HEK293 (cell line): ENCODE results near the gene FEV.

Experiments
- CTCF ChIA-PET: fragments of 350-600 bp; formaldehyde crosslinking; extraction: SDS; loops from one replicate; lab custom pipeline; 2021; ENCODE audit warnings: antibody characterized with exemption; lab: Yijun Ruan, JAX
- POLR2A ChIA-PET: fragments of 300-600 bp; formaldehyde crosslinking; extraction: SDS; loops from one replicate; lab custom pipeline; 2020; ENCODE audit warnings: antibody characterized with exemption, inconsistent platforms; lab: Yijun Ruan, JAX
- H3K27ac ChIP-seq: fragments of 200-500 bp; sonication (Bioruptor generic); 2 replicates; pipeline ENCODE4 v1.5.1; 2014; ENCODE audit warnings: low read depth, low read length, control low read depth, inconsistent platforms; ENCODE audit errors: extremely low read depth
- H3K36me3 ChIP-seq, 2 experiments: fragments of 200-500 bp in 1 of 2; sonication (Bioruptor generic) in 1 of 2; 1 replicate in 1 of 2; 2 replicates in 1 of 2; pipeline ENCODE4 v1.5.1; 2014 to 2017; ENCODE audit warnings: inconsistent platforms in 2 of 2, low read length in 2 of 2; ENCODE audit not compliant: control insufficient read depth in 2 of 2, insufficient read depth in 1 of 2
- H3K4me1 ChIP-seq: fragments of 200-500 bp; sonication (Bioruptor generic); 2 replicates; pipeline ENCODE4 v1.5.1; 2014; ENCODE audit warnings: mild to moderate bottlenecking, low read length, inconsistent platforms; ENCODE audit not compliant: control insufficient read depth, insufficient read depth
- H3K4me3 ChIP-seq: 2 replicates; pipeline ENCODE4 v1.5.1; 2011; ENCODE audit warnings: low read depth, mild to moderate bottlenecking, control low read depth, low read length, moderate library complexity
- H3K9me3 ChIP-seq: fragments of 200-500 bp; sonication (Bioruptor generic); 2 replicates; pipeline ENCODE4 v1.5.1; 2014; ENCODE audit warnings: low read depth, low read length, inconsistent platforms; ENCODE audit not compliant: control insufficient read depth, insufficient read depth
- AEBP2 ChIP-seq: fragments of 450-650 bp; formaldehyde crosslinking; IDR thresholded peaks from 2 replicates; pipeline ENCODE4 v1.5.1; 2016; ENCODE audit warnings: missing biosample characterization, missing genetic modification characterization, borderline replicate concordance
- GLIS2 ChIP-seq: fragments of 450-650 bp; formaldehyde crosslinking; IDR thresholded peaks from 2 replicates; pipeline ENCODE4 v1.5.1; 2016; ENCODE audit warnings: missing biosample characterization, missing genetic modification characterization
- INSM2 ChIP-seq: fragments of 450-650 bp; formaldehyde crosslinking; IDR thresholded peaks from 2 replicates; pipeline ENCODE4 v1.5.1; 2016; ENCODE audit warnings: missing biosample characterization, missing genetic modification characterization
- KLF8 ChIP-seq: fragments of 450-650 bp; formaldehyde crosslinking; IDR thresholded peaks from 2 replicates; pipeline ENCODE4 v1.5.1; 2016; ENCODE audit warnings: missing biosample characterization, missing genetic modification characterization
- KLF9 ChIP-seq: fragments of 450-650 bp; formaldehyde crosslinking; IDR thresholded peaks from 2 replicates; pipeline ENCODE4 v1.5.1; 2016; ENCODE audit warnings: missing biosample characterization, missing genetic modification characterization, low read depth
- PBX3 ChIP-seq: sonication (generic); formaldehyde crosslinking; IDR thresholded peaks from 2 replicates; pipeline ENCODE4 v1.8.1; 2022; ENCODE audit warnings: mild to moderate bottlenecking, moderate library complexity, missing genetic modification reagents
- SP2 ChIP-seq: fragments of 450-650 bp; formaldehyde crosslinking; IDR thresholded peaks from 2 replicates; pipeline ENCODE4 v1.5.1; 2016; ENCODE audit warnings: missing biosample characterization, missing genetic modification characterization
- SP7 ChIP-seq: fragments of 450-650 bp; formaldehyde crosslinking; IDR thresholded peaks from 2 replicates; pipeline ENCODE4 v1.5.1; 2016; ENCODE audit warnings: missing biosample characterization, missing genetic modification characterization
- ZBTB17 ChIP-seq: fragments of 450-650 bp; formaldehyde crosslinking; IDR thresholded peaks from 2 replicates; pipeline ENCODE4 v1.5.1; 2016; ENCODE audit warnings: missing biosample characterization, missing genetic modification characterization
- ZBTB8A ChIP-seq: fragments of 450-650 bp; formaldehyde crosslinking; IDR thresholded peaks from 2 replicates; pipeline ENCODE4 v1.5.1; 2016; ENCODE audit warnings: missing biosample characterization, missing genetic modification characterization
- ZFP37 ChIP-seq: fragments of 450-650 bp; formaldehyde crosslinking; IDR thresholded peaks from 2 replicates; pipeline ENCODE4 v1.5.1; 2016; ENCODE audit warnings: missing biosample characterization, missing genetic modification characterization
- ZNF19 ChIP-seq: fragments of 450-650 bp; formaldehyde crosslinking; IDR thresholded peaks from 2 replicates; pipeline ENCODE4; 2016; ENCODE audit warnings: missing biosample characterization, missing genetic modification characterization, low read depth
- ZNF335 ChIP-seq: fragments of 450-650 bp; formaldehyde crosslinking; conservative IDR thresholded peaks from 2 replicates; pipeline ENCODE4 v1.5.1; 2016; ENCODE audit warnings: missing biosample characterization, missing genetic modification characterization
- ZNF404 ChIP-seq: fragments of 450-650 bp; formaldehyde crosslinking; IDR thresholded peaks from 2 replicates; pipeline ENCODE4 v1.5.1; 2017; ENCODE audit warnings: missing biosample characterization, missing genetic modification characterization
- ZNF473 ChIP-seq: fragments of 450-650 bp; formaldehyde crosslinking; IDR thresholded peaks from 2 replicates; pipeline ENCODE4 v1.5.1; 2017; ENCODE audit warnings: missing biosample characterization, missing genetic modification characterization
- ZNF48 ChIP-seq: fragments of 450-650 bp; formaldehyde crosslinking; IDR thresholded peaks from 2 replicates; pipeline ENCODE4 v1.5.1; 2016; ENCODE audit warnings: missing biosample characterization, missing genetic modification characterization
- ZNF544 ChIP-seq: fragments of 450-650 bp; formaldehyde crosslinking; IDR thresholded peaks from 2 replicates; pipeline ENCODE4 v1.5.0; 2017; ENCODE audit warnings: missing biosample characterization, missing genetic modification characterization
- ZNF785 ChIP-seq: fragments of 450-650 bp; formaldehyde crosslinking; IDR thresholded peaks from 2 replicates; pipeline ENCODE4 v1.5.1; 2016; ENCODE audit warnings: missing biosample characterization, missing genetic modification characterization
- ZSCAN23 ChIP-seq: fragments of 450-650 bp; formaldehyde crosslinking; IDR thresholded peaks from 2 replicates; pipeline ENCODE4 v1.5.1; 2016; ENCODE audit warnings: missing biosample characterization, missing genetic modification characterization
- TF ChIP-seq, protein P1 (sequence below): fragments of 450-650 bp; formaldehyde crosslinking; IDR thresholded peaks from 2 replicates; pipeline ENCODE4 v1.5.1; 2017; ENCODE audit warnings: missing biosample characterization, missing genetic modification characterization
- TF ChIP-seq, protein P2 (sequence below): fragments of 450-650 bp; formaldehyde crosslinking; IDR thresholded peaks from 2 replicates; pipeline ENCODE4 v1.5.1; 2016; ENCODE audit warnings: missing biosample characterization, missing genetic modification characterization
- TF ChIP-seq, protein P3 (sequence below): IDR thresholded peaks from 2 replicates; pipeline ENCODE4 v1.6.1; 2011; ENCODE audit warnings: mild to moderate bottlenecking, low read depth, low read length, borderline replicate concordance
- TF ChIP-seq, protein P4 (sequence below): fragments of 450-650 bp; formaldehyde crosslinking; IDR thresholded peaks from 2 replicates; pipeline ENCODE4 v1.5.1; 2016; ENCODE audit warnings: missing biosample characterization, missing genetic modification characterization
- TF ChIP-seq, protein P5 (sequence below): fragments of 450-650 bp; formaldehyde crosslinking; IDR thresholded peaks from 2 replicates; pipeline ENCODE4 v1.5.1; 2016; ENCODE audit warnings: missing biosample characterization, missing genetic modification characterization

Gene FEV

GRCh38 chr2:218959761-218960308 lies 25.1 kb downstream of the FEV start (continued):
- TF ChIP-seq, protein P1, sequence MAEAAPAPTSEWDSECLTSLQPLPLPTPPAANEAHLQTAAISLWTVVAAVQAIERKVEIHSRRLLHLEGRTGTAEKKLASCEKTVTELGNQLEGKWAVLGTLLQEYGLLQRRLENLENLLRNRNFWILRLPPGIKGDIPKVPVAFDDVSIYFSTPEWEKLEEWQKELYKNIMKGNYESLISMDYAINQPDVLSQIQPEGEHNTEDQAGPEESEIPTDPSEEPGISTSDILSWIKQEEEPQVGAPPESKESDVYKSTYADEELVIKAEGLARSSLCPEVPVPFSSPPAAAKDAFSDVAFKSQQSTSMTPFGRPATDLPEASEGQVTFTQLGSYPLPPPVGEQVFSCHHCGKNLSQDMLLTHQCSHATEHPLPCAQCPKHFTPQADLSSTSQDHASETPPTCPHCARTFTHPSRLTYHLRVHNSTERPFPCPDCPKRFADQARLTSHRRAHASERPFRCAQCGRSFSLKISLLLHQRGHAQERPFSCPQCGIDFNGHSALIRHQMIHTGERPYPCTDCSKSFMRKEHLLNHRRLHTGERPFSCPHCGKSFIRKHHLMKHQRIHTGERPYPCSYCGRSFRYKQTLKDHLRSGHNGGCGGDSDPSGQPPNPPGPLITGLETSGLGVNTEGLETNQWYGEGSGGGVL (tag by site-specific recombination): peak; percentile 18; the same call in 1 of the 2 replicates
- TF ChIP-seq ZNF335 (peak; percentile 81), ZFP37 (no peak), ZBTB8A (tag by site-specific recombination) (peak; percentile 77), INSM2 (tag by site-specific recombination) (no peak), ZNF473 (tag by site-specific recombination) (no peak), AEBP2 (no peak)
- TF ChIP-seq, protein P2, sequence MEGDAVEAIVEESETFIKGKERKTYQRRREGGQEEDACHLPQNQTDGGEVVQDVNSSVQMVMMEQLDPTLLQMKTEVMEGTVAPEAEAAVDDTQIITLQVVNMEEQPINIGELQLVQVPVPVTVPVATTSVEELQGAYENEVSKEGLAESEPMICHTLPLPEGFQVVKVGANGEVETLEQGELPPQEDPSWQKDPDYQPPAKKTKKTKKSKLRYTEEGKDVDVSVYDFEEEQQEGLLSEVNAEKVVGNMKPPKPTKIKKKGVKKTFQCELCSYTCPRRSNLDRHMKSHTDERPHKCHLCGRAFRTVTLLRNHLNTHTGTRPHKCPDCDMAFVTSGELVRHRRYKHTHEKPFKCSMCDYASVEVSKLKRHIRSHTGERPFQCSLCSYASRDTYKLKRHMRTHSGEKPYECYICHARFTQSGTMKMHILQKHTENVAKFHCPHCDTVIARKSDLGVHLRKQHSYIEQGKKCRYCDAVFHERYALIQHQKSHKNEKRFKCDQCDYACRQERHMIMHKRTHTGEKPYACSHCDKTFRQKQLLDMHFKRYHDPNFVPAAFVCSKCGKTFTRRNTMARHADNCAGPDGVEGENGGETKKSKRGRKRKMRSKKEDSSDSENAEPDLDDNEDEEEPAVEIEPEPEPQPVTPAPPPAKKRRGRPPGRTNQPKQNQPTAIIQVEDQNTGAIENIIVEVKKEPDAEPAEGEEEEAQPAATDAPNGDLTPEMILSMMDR: peak; percentile 84
- TF ChIP-seq, all 188 proteins: peak for 9

- ChIA-PET POLR2A (interaction anchor here (0.6 to 1.2 kb wide), 3 partner anchors 63 to 300 kb away, joined by 3 to 7 read pairs (median 7); partner anchors contain the start of genes BCS1L and ZNF142), CTCF (interaction anchor here (0.7 to 2.2 kb wide), 6 partner anchors 43 to 809 kb away, joined by 3 to 12 read pairs (median 3); no protein-coding TSS in a partner anchor)
- peaks cover 9% of the 10 kb centered on the region for H3K4me1 ChIP-seq
- no peaks in the 10 kb centered on the region for H3K36me3 ChIP-seq
- no peak within 1 kb of the TSS; the same call in 1 of the 2 replicates for H3K27ac ChIP-seq
- H3K9me3 ChIP-seq: no peaks in the 10 kb centered on the region
- peak within 1 kb of the TSS; percentile 51 for H3K4me3 ChIP-seq
- peak; percentile 69; the same call in 1 of the 2 replicates for TF ChIP-seq GLIS2 (tag by site-specific recombination)
- peak; percentile 21; the same call in 1 of the 2 replicates for TF ChIP-seq SP7 (tag by site-specific recombination)
- TF ChIP-seq KLF8: peak; percentile 73
- TF ChIP-seq ZBTB17 (tag by site-specific recombination): no peak
- TF ChIP-seq ZNF48 (tag by site-specific recombination): no peak
- TF ChIP-seq ZNF404 (tag by site-specific recombination): no peak
- no peak for TF ChIP-seq ZNF19 (tag by site-specific recombination)
- peak; percentile 91 for TF ChIP-seq SP2 (tag by site-specific recombination)
- TF ChIP-seq, protein P3, sequence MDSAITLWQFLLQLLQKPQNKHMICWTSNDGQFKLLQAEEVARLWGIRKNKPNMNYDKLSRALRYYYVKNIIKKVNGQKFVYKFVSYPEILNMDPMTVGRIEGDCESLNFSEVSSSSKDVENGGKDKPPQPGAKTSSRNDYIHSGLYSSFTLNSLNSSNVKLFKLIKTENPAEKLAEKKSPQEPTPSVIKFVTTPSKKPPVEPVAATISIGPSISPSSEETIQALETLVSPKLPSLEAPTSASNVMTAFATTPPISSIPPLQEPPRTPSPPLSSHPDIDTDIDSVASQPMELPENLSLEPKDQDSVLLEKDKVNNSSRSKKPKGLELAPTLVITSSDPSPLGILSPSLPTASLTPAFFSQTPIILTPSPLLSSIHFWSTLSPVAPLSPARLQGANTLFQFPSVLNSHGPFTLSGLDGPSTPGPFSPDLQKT: no peak
- TF ChIP-seq, protein P4, sequence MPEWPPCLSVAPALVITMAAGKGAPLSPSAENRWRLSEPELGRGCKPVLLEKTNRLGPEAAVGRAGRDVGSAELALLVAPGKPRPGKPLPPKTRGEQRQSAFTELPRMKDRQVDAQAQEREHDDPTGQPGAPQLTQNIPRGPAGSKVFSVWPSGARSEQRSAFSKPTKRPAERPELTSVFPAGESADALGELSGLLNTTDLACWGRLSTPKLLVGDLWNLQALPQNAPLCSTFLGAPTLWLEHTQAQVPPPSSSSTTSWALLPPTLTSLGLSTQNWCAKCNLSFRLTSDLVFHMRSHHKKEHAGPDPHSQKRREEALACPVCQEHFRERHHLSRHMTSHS (tag by site-specific recombination): no peak
- peak; percentile 40; the same call in 1 of the 2 replicates for TF ChIP-seq KLF9 (tag by site-specific recombination)
- peak; percentile 83; the same call in 1 of the 2 replicates for TF ChIP-seq PBX3
- TF ChIP-seq, protein P5, sequence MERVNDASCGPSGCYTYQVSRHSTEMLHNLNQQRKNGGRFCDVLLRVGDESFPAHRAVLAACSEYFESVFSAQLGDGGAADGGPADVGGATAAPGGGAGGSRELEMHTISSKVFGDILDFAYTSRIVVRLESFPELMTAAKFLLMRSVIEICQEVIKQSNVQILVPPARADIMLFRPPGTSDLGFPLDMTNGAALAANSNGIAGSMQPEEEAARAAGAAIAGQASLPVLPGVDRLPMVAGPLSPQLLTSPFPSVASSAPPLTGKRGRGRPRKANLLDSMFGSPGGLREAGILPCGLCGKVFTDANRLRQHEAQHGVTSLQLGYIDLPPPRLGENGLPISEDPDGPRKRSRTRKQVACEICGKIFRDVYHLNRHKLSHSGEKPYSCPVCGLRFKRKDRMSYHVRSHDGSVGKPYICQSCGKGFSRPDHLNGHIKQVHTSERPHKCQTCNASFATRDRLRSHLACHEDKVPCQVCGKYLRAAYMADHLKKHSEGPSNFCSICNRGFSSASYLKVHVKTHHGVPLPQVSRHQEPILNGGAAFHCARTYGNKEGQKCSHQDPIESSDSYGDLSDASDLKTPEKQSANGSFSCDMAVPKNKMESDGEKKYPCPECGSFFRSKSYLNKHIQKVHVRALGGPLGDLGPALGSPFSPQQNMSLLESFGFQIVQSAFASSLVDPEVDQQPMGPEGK: peak; percentile 31
- TF ChIP-seq ZNF785 (tag by site-specific recombination): no peak
- no peak for TF ChIP-seq ZSCAN23 (tag by site-specific recombination)
- no peak for TF ChIP-seq ZNF544 (tag by site-specific recombination)
Measured at GRCh38 chr2:218959141-218959731, 25.7 kb downstream of the FEV start, which contains the start of gene CDK5R2. Gene CDK5R2 (plus strand): TSS chr2:218959666. CDS start chr2:218959821, 155 bp downstream.
